HS-5 (cell line): ENCODE results near the gene PDF.

Experiments
- DNase-seq: peaks from one replicate; pipeline ENCODE4 v3.0.0-alpha.2; 2012; ENCODE audit warnings: low read depth

The PDF gene

GRCh38 chr16:69277413-69277812 is 53.0 kb downstream of the PDF start:
- no peak for DNase-seq
